Measurements from ENCODE around the gene FDXR. TPM values are rescaled to one million over a fixed set of nuclear protein-coding genes. Genes with fewer than 3 reads are reported as not detected.
A peak's percentile ranks its signal among the peaks of the same experiment; 100 is the strongest.
"Not testable (repeated sequence)": the region's sequence is repeated elsewhere in the genome, so short reads cannot be mapped to it uniquely, and the experiment has no call there.

FDXR gene
- total RNA-seq, 1 donor, result 8.9 TPM

- DNase-seq (ENCODE audit: low read depth in 2 of 3, low spot score in 2 of 3), result peak; percentile 98 to 100 (median 100)
Measured at GRCh38 chr17:74873037-74873873, 461 bp upstream of the FDXR start.

GRCh38 chr17:74871356-74872076 lies 1.3 kb downstream of the FDXR start:
- no peak for DNase-seq (ENCODE audit: low read depth in 2 of 3, low spot score in 2 of 3)

DNA sequence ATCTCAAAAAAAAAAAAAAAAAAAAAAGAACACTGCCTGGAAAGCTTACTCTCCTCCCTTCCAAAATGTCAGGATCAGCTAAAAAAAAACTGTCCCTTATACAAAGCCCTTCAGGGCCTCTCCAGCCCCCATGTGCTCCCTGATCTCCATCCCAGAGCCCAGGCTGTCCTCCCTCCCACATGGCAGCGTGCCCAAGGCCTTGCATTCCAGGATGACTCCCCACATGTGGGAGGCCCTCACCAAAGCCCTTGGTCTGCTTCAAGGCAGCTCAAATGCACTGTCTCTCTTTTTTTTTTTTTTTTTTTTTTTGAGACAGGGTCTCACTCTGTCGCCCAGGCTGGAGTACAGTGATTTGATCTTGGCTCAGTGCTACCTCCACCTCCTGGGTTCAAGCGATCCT lies 2.3 kb downstream of the FDXR start:
- DNase-seq (ENCODE audit: low read depth in 2 of 3, low spot score in 2 of 3), result no peak

- not testable (repeated sequence) for DNase-seq (ENCODE audit: low read depth in 2 of 3, low spot score in 2 of 3)
Measured at GRCh38 chr17:74870028-74870427, 2.8 kb downstream of the FDXR start.

GRCh38 chr17:74868908-74869255 lies 3.9 kb downstream of the FDXR start:
- no peak for DNase-seq (ENCODE audit: low read depth in 2 of 3, low spot score in 2 of 3)

- DNase-seq (ENCODE audit: low read depth in 2 of 3, low spot score in 2 of 3), result no peak
Measured at GRCh38 chr17:74868251-74868907, 4.4 kb downstream of the FDXR start.

GRCh38 chr17:74866198-74866835 lies 6.5 kb downstream of the FDXR start:
- no peak for DNase-seq (ENCODE audit: low read depth in 2 of 3, low spot score in 2 of 3)

DNA sequence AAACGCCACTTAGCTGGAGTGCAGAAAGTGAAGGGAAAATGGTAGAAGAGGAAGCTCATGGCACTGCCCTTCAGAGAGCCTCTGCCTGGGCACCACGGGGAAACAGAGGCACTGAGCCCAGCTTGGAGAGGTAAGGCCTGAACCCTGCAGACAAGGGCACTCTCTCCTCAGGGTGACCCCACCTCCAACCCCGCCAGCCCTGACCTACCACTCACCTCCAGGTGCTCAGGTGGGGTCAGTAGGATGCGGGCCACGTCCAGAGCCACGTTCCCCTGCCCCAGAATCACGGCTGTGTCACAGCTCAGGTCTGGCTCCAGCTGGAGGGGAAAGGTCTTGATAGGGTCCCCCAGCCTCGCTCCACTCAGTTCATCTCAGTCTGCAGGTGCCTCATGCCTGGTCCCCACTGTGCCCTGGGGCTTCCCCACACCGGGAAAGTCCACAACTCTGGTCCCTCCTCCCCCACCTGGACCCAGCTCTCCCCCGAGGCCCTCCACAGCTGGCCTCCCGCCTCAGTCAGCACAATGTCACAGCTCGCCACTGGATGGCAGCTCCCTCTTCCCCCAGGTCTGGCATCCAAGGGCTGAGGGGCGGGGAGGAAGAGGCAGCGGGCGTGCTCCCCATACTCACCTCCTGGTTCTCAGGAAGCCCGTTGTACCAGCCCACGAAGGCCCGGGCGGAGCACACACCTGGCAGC lies 7.1 kb downstream of the FDXR start:
- no peak for DNase-seq (ENCODE audit: low read depth in 2 of 3, low spot score in 2 of 3)

- DNase-seq (ENCODE audit: low read depth in 2 of 3, low spot score in 2 of 3), result peak; percentile 56 to 72 (median 61)
Measured at GRCh38 chr17:74864866-74865395, 7.9 kb downstream of the FDXR start.

GRCh38 chr17:74864297-74864865 lies 8.4 kb downstream of the FDXR start:
- no peak for DNase-seq (ENCODE audit: low read depth in 2 of 3, low spot score in 2 of 3)

GRCh38 chr17:74863420-74864296 lies 9.1 kb downstream of the FDXR start:
- DNase-seq (ENCODE audit: low read depth in 2 of 3, low spot score in 2 of 3), result no peak

- DNase-seq (ENCODE audit: low read depth in 2 of 3, low spot score in 2 of 3), result no peak
Measured at GRCh38 chr17:74862919-74863318, 9.9 kb downstream of the FDXR start.

- peak in 2 of 3 donors; percentile 76 to 91 for DNase-seq (ENCODE audit: low read depth in 2 of 3, low spot score in 2 of 3)
Measured at GRCh38 chr17:74862108-74862901, 10.5 kb downstream of the FDXR start.

DNA sequence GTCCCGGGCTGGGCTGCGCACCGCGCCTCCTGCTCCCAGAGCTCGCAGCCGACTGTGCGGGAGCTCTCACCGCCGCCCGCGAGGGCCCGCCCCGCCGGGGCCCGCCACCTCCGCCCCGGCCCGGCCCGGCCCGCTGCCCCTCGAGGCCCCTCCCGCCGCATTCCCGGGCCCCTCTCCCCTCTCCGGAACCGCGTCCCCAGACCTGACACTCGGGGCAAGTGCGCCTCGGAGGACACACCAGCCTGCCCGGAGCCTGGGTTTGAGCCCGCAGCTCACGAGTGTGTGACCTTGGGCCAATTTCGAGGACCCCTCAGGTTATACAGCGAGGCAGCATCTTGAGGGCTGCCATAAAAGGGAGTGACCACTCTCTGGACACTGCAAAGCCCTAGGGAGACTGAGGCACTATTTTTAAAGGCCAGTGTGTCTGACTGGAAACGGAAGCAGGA lies 11.1 kb downstream of the FDXR start:
- no peak for DNase-seq (ENCODE audit: low read depth in 2 of 3, low spot score in 2 of 3)

GRCh38 chr17:74860872-74861661 lies 11.7 kb downstream of the FDXR start:
- DNase-seq (ENCODE audit: low read depth in 2 of 3, low spot score in 2 of 3), result no peak

DNA sequence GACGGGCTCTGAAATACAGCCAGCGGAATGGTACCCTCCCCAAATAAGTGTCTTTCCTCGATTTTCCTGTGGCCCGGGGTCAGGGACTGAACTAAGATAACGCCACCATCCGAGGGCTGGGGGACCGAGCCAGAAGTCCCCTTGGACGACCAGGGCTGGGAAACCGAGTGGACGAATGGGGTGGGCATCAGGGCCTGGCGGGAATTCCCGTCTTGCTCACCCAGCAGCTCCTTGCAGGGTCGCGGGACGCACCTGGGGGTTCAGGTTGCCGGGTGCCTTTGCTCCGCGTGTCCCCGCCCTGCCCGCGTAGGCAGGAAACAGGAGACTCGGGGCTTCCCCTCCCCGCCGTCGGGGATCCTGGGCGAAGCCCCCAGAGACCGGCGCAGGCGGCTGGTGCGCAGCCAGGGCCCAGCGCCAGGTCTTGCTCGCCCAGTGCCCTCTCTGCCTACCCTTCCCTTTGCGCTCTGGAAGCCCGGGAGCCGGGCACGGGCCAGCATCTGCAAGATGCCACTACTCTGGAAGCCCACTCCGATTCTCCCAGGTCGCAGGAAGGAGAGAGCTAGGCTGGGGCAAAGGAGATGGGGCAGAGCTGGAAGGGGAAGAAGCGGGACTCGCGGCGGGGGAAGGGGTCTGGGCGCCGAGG lies 12.4 kb downstream of the FDXR start:
- peak in 1 of 3 donors; percentile 26 for DNase-seq (ENCODE audit: low read depth in 2 of 3, low spot score in 2 of 3)

All from hematopoietic multipotent progenitor cell (in vitro differentiated cells).